HG02642 (cell line): ENCODE results near the gene DMD.
"Not testable (repeated sequence)": the region's sequence is repeated elsewhere in the genome, so short reads cannot be mapped to it uniquely, and the experiment has no call there.

ENCODE experiments used
- ATAC-seq: cut with Tn5 transposase; IDR thresholded peaks from one replicate; pipeline ENCODE4 v1.9.1; 2021; ENCODE audit warnings: mild to moderate bottlenecking; ENCODE audit not compliant: unreplicated experiment, poor library complexity

The DMD gene

DNA sequence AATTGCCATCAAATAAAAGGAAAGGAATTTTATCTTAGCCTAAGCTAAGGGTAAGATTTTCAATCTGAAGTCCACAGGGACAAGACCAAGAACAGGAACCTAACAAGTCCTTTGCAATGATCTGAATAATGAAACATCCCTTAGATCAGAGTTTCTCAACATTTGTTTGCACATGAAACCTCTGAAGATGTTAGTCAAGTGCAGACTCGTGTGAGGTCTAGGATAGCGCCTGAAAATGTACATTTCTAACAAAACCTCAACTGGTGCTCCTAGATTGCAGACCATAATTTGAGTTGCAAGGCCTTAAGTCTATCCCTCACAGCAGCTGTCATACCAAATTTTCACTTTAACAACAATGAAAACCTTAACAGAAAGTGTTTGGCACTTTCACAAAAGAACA, 337.6 kb downstream of the DMD start:
- no peak for ATAC-seq

DNA sequence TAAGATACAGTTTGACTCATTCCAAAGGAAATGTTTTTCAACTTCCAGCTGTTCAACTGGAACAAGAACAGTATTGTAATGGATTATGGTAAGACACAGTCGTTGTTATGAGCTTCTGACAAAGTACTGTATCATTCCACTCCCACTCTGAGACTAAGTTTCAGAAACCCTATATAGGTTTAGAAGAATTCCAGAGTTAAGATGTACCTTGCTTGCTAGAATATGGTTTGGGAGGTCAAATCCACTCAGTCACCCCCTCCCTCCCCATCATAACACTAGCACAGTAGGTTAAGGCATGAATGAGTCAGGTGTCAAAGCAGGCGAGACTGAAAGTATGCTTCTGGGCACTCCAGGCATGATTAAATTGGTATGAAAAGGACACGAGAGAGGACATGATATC, 339.7 kb downstream of the DMD start:
- ATAC-seq: no peak

DNA sequence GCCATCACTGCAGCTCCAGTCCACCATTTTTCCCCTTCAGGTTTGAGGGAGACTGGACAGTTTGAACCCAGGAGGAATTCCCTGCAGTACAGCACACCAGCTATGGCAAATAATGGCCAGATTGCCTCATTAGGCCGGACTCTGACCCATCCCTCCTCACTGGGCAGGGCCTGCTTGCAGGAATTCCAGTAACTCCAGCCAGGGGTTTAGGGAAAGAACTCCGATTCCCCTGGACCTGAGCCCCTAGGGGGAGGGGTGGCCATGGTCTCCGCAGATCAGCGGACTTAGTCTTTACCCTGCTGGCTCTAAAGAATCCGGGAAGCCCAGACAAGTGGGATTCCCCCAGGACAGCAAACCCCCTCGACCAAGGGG, 342.8 kb downstream of the DMD start:
- ATAC-seq: no peak

DNA sequence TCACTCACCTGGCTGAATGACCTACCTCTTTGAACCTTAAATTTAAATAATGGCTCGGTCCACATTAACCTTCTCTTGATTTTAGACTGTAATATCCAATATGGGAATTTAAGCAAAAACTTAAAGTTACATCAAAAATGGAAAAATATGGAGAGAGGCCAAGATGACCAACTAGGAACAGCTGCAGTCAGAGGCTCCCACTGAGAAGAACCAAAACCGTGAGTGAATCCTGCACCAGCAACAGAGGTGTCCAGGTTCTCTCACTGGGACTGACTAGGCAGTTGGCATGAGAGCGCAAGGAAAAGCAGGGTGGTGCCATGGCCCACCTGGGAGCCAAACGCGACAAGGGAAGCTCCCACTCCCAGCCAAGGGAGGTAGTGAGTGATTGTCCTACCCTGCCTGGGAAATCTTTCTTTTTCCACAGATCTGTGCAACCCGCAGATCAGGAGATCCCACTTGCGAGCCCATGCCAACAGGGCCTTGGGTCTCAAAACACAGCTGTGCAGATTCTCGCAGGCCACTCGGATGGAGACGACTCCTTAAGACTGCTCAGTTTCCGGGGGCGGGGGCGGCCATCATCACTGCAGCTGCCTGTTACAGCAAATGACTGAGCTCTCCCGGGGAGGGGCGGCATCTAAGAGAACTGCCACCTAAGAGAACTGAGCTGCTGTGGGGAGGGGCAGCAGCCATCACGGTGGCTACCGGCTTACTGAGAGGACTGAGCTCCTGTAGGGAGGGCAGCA, 343.4 kb downstream of the DMD start:
- no peak for ATAC-seq

DNA sequence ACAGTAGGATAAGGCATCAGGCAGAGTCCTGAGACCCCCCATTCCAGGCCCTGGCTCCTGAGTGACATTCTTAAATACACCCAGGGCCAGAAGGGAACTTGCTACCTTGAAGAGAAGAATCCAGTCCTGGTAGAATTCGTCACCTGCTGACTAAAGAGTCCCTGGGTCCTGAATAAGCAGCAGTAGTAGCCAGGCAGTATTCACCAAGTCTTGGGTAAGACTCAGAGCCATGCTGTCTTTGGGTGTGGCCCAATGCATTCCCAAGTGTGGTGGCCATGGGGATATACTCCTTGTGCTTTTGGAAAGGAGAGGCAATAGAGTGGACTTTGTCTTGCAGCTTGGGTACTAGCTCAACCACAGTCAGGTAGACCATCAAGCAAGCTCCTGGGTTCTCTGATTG, 359.1 kb downstream of the DMD start:
- ATAC-seq: no peak

DNA sequence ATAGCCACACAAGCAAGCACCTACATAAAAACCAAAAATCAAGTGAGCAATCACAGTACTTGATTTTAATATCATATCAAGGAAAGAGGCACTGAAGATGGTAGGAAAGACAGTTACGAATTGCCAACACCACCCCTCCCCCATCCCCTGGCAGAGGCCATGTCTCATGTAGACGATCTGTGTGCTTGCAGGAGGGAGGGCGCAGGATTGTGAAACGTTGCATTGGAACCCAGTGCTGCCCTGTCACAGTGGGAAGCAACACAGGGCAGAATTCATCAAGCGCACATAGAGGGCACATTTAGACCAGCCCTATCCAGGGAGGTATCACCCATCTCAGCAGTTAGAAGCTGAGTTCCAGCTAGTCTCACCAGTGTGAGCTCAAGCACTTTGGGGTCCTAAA, 359.8 kb downstream of the DMD start:
- ATAC-seq: no peak

DNA sequence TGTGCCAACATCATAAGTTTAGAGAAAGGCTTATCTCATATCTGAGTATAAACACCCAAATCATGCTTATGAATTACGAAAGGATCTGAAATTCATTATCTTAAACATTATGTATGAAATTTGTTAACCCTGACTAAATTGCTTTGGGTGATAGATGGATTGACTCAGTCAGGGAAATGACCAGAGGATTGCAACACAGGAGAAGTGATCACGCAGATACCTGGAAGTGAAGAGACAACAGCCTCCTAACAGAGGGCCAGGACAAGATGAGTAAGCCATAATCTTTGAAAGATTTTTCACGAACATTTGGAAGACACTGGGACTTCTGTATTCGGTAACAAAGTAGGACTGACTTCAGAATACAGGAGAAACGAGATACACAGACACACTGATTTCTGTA, 363.4 kb downstream of the DMD start:
- ATAC-seq: no peak

DNA sequence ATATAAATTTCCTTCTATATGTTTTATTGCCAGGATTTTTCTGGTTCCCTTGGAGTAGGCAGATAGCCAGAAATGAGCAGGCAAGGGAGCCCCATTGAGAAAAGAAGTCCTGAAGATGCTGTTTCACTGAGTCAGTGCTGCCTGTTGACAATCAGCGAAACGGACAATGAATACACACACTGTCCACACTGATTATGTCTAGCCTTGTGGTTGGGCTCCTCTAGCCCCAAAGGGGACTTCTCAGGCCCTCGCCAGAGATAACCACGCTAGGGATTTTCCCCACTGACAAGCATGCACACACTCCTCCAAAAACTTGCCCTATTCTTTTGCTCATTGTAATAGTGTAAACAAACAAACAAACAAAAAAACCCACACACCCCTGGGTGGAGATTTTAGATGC, 369.3 kb downstream of the DMD start:
- no peak for ATAC-seq

DNA sequence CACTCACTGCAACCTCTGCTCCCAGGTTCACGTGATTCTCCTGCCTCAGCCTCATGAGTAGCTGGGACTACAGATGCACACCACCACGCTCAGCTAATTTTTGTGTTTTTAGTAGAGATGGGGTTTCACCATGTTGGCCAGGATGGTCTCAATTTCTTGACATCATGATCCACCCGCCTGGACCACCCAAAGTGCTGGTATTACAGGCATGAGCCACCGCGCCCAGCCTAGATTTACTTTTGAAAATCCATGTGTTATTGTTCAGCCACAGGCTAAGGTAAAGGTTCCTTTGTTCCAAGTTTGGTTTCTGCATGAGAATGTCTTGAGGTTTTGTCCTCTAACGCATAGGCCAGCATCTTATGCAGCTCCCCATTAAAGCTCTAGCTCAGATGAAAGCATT, 371.6 kb downstream of the DMD start:
- no peak for ATAC-seq

DNA sequence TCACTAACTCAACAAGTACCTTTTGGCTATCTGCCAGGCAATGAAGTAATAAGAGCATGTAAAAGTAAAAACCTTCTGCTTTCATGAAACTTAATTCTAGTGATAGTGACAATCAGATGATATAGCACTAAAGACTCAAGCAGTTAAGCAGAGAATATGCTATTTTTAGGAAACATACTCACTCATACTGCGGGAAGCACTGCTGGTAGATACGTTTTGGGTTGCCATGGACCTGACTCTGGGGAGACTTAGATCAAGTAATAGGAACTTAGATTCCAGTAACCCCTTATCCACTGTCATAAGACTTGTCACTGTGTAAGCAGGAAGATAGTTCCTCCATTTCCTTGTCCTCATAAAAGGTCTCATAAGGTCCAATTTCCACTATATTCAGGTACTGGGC, 386.3 kb downstream of the DMD start:
- no peak for ATAC-seq

DNA sequence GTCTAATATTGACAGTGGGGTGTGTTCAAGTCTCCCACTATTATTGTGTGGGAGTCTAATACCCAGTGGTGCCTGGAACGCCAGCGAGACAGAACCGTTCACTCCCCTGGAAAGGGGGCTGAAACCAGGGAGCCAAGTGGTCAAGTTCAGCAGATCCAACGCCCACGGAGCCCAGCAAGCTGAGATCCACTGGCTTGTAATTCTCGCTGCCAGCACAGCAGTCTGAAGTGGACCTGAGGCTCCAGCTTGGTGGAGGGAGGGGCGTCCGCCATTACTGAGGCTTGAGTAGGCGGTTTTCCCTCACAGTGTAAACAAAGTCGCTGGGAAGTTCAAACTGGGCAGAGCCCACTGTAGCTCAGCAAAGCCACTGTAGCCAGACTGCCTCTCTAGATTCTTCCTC, 407.3 kb downstream of the DMD start:
- no peak for ATAC-seq

DNA sequence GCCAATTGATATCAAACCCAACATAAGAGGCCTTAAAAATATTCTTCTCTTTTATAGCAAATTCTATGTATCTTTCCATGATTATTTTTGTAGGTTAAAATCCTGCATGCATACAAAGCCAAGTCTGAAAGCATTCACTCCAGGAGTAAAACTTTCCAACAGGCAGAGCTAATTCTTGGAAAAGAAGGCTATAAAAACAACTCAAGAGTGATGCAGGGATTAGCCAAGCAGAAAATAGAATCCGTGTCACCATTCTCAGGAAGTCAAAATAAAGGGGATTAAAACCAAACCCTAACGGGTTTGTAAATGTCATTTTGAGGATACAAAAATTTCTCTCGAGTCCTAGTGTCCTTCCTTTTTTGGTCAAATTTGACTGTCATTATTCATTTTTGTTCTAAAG, 412.4 kb downstream of the DMD start:
- no peak for ATAC-seq

DNA sequence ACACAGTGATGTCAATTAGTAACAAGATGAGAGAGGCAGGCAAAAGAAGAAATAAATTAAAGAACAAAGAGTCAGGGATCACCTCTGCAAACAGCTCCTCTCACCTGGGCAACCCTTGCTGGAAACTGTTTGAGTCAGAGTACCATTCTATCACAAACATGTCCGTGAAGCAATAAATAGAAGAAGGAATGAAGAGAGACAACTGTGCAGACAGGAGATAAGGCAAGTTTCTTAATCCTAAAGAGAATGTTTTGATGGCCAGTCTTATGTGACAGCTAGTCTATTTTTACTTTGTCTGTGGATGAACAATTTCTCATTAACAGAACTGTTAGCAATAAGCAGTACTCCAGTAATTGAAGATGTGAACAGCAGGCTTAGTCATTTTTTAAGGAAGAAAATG, 422.4 kb downstream of the DMD start:
- ATAC-seq: no peak

DNA sequence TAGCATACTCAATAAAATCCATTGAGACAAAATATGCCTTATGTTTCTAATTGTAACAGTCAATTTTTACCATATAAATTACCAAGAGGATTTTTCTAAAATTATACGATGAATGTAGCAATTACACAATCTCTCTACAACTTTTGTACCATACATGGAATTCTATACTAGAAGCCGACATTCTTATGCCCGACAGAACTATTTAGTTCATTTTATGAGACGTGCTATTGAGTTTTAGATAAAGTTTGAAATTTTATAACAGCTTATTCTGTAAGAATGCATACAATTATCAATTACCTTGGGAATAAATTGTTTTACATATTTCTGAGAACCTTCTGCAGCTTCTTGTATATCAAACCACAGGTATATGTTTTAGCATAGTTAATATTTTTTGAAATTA, 431.2 kb downstream of the DMD start:
- no peak for ATAC-seq

DNA sequence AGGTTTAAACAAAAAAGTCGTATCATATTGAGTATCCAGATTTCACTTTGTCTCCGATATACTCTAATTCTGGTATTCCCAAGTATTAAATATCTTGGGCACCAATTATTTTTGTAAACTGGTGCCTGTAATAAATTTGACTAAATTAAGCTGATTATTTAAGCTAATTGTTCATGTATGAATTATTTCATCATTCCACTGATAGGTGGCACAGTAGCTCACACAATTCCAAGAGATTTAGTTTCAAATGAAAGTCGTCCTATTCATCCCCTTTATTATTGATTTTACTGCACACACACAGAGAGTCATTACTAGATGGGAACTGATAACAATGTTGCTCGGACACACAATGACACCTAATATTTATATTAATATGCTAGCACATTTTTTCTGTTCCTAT, 432.4 kb downstream of the DMD start:
- ATAC-seq: no peak

DNA sequence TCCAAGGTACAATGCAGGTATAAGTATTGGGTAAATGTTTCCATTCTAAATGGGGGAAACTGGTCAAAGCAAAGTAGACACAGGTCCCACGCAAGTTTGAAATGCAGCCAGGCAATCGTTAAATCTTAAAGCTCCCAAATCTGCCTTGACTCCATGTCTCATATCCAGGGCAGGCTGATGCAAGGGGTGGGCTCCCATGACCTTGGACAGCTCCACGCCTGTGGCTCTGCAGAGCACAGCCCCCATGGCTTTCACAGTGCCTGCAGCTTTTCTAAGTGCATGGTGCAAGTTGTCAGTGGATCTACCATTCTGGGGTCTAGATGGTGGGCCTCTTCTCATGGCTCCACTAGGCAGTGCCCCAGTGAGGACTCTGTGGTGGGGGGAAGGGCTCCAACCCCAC, 436.4 kb downstream of the DMD start:
- ATAC-seq: no peak

DNA sequence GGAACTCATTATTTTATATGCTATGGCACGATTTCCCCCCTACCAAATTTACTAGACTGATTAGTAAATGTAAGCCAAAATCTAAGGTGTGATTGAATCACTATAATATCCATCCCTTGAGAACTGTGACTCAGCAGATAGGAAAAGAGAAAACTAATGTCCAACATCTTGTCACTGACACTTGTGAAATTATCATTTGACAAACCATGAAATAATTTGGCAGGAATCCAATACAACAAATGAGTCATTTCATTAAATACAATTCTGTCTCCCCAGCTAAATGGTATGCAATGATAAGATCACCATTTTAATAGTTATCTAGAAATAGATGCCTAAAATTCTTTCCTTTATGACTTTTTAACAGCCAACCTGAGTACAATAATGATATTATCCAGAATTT, 462.3 kb downstream of the DMD start:
- ATAC-seq: no peak

DNA sequence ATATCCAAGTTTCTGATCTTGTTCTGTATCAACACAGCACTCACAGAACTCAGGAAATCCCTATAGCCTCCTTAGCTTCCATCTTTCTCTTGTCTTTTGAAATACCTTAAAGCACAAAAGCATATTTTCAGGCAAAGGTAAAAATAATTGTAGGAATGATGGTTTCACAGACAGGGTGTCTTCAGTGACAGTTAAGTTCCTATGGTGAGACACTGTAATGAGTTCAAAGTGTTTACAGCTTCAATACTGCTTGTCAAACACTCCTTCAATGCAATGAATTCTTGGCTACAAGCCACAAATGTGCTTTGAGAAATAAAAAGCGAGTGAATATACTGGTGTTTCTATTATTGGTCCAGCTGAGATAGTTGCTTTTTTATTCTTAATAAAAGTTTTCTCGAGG, 466.0 kb downstream of the DMD start:
- no peak for ATAC-seq

DNA sequence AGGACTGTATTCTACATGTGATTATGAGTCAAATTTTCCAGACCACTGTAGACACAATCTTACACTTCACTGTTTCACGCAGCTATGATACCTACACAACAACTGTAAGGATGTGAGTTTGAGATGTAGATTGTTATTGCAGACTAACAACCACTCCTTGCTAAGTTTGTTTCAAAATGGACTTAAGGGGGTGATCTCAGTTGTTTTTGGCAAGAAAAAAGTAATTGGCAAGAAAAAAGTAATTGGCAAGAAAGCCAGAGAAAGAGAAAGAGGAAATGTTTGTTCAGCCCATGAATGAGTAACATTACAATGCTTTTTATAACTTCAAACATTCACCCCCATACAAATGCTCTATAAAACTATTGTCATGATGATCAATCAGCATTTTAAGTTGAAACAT, 466.4 kb downstream of the DMD start:
- ATAC-seq: no peak

DNA sequence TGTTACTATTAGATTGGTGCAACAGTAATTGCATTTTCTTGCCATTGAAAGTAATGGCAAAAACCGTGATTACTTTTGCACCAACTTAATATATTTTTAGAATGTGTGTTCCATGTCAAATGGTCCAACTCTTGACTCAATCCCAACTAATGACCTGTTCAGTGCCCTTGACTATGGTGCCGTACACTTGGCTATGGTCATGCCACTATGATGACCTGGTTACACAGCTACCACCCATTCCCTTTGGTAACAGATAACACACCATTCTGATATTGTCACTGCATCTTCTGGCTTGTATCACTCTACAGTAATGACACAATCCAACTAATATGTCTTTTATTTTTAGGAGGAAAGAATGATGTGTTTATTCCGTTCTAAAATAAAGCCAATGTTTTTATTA, 469.4 kb downstream of the DMD start:
- ATAC-seq: no peak

DNA sequence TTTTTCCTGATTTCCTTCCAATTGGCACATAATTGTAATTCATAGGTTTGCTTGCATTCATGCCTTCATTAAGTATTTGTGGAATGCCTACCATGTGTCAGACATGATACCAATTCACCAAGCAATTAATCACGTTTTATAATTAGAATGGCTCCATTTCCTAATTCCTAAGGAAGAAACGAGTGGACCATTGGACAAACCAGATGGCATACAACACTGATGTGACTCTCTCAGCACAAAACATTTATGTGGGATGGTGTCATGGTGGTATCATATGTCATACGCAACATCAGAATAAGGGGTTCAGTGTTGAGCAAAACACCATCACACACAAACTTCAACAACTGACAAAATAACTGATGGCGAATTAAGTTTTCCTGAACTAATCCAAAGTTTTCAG, 502.8 kb downstream of the DMD start:
- no peak for ATAC-seq

DNA sequence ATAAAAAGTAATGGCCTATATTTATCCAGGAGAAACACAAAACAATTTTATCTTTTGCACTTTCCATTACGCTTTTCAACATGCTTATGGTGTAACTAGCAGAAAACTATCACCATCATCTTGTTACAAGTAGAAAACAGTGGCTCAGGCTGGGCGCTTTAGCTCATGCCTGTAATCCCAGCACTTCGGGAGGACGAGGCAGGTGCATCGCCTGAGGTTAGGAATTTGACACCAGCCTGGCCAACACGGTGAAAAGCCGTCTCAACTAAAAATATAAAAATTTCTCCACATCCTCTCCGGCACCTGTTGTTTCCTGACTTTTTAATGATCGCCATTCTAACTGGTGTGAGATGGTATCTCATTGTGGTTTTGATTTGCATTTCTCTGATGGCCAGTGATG, 506.0 kb downstream of the DMD start:
- ATAC-seq: not testable (repeated sequence)

DNA sequence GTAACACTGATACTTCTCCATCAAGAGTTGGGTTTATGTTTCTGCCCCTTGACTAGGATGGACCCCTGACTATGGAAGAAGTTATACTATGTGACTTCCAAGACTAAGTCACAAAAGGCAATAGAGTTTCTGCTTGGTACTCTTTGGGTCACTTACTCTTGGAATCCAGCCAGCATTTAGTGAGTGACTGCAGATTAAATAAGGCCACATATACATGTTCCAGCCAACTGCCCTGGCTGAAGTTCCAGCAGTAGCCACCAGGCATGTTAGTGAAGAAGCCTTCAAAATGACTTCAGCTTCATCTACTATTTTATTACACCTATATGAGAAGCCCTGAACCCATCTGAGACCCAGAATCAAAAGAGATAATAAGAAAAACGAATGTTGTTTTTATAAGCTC, 524.0 kb downstream of the DMD start:
- no peak for ATAC-seq
